Temporal lobe (tissue), 2 donors: ENCODE data around the gene RIPK4. TPM values are rescaled to one million over a fixed set of nuclear protein-coding genes. Genes with fewer than 3 reads are reported as not detected.

Source experiments
- small RNA-seq: library from RNA; depleted of rRNA; stranded (forward); fragments of <200 nt; gene quantifications from one replicate; pipeline ENCODE3, GENCODE V24; 2014; ENCODE audit warnings: low replicate concordance
- total RNA-seq: library from RNA; depleted of rRNA; stranded (reverse); fragments of >200 nt; gene quantifications from one replicate; pipeline ENCODE4 v1.2.3, GENCODE V29; 2014

Gene RIPK4
- total RNA-seq, 1 donor from 2014 or later: not detected

Small RNAs within 50 kb of the gene (small RNA-seq; reads per million reads assigned to genes)
- not detected for gene MIR6814

Other genes starting within 250 kb of the RIPK4 start
- gene PRDM15, start 112.3 kb upstream of the RIPK4 start, total RNA-seq: 5.7 TPM
- 8.4 TPM for gene C2CD2, start 187.0 kb upstream of the RIPK4 start, total RNA-seq
- gene ZBTB21, start 243.3 kb upstream of the RIPK4 start, total RNA-seq: 9.6 TPM